Immature natural killer cell (primary cell): ENCODE measurements around the gene SEMA4D. TPM values are rescaled to one million over a fixed set of nuclear protein-coding genes. Genes with fewer than 3 reads are reported as not detected.
A peak's percentile ranks its signal among the peaks of the same experiment; 100 is the strongest.

Experiments used
- DNase-seq, 3 donors: peaks; one replicate each; pipeline ENCODE4 v3.0.0; 2022; ENCODE audit warnings: mixed read lengths in 1 of 3
- H3K27ac Mint-ChIP-seq, 6 donors: one replicate each; pipeline ENCODE4 v1.8.0; 2020; ENCODE audit warnings: mixed read lengths in 6 of 6, mild to moderate bottlenecking in 5 of 6, inconsistent platforms in 4 of 6, moderate library complexity in 3 of 6
- H3K27me3 Mint-ChIP-seq, 3 donors: one replicate each; pipeline ENCODE4 v1.8.0; 2020 to 2021; ENCODE audit warnings: low read depth in 3 of 3, mild to moderate bottlenecking in 3 of 3, mixed read lengths in 3 of 3, moderate library complexity in 3 of 3, inconsistent platforms in 1 of 3
- H3K36me3 Mint-ChIP-seq, 3 donors: one replicate each; pipeline ENCODE4 v1.8.0; 2020; ENCODE audit warnings: mixed read lengths in 3 of 3, inconsistent platforms in 2 of 3, mild to moderate bottlenecking in 2 of 3
- H3K4me1 Mint-ChIP-seq, 2 donors: one replicate each; pipeline ENCODE4 v1.8.0; 2020; ENCODE audit warnings: inconsistent platforms in 2 of 2, mild to moderate bottlenecking in 2 of 2, mixed read lengths in 2 of 2, moderate library complexity in 1 of 2
- H3K4me3 Mint-ChIP-seq, 5 donors: one replicate each; pipeline ENCODE4 v1.8.0; 2020; ENCODE audit warnings: mild to moderate bottlenecking in 5 of 5, mixed read lengths in 5 of 5, inconsistent platforms in 3 of 5, moderate library complexity in 3 of 5
- H3K9me3 Mint-ChIP-seq, 6 donors: one replicate each; pipeline ENCODE4 v1.8.0; 2020; ENCODE audit warnings: mild to moderate bottlenecking in 6 of 6, mixed read lengths in 6 of 6, inconsistent platforms in 4 of 6, moderate library complexity in 3 of 6
- polyA plus RNA-seq, 3 donors: library from polyadenylated mRNA; unstranded; fragments of 300-500 nt; fragmentation: Illumina TruSeq; gene quantifications; one replicate each; pipeline ENCODE4 v1.2.3, GENCODE V29; 2021

The SEMA4D gene
- polyA plus RNA-seq, 3 donors from 2014 or later = 45.8 to 80.6 (median 47.0) TPM

GRCh38 chr9:89318123-89319014, 179.5 kb downstream of the SEMA4D start, which contains the start of gene SECISBP2:
SECISBP2 (plus strand) TSS chr9:89318500; CDS start chr9:89318577, 77 bp downstream.
- H3K27me3 Mint-ChIP-seq = peaks cover 5 to 11% (median 9%) of the 10 kb centered on the region in 3 donors
- peak within 1 kb of the TSS; percentile 96 to 98 (median 97) for H3K27ac Mint-ChIP-seq
- no peaks in the 10 kb centered on the region for H3K9me3 Mint-ChIP-seq
- DNase-seq = peak; percentile 98 to 99 (median 98)
- peak within 1 kb of the TSS; percentile 90 to 95 (median 93) for H3K4me3 Mint-ChIP-seq
- H3K4me1 Mint-ChIP-seq = peaks cover 43 to 81% of the 10 kb centered on the region in 2 donors
- peaks cover 0 to 5% (median 3%) of the 10 kb centered on the region in 3 donors for H3K36me3 Mint-ChIP-seq

GRCh38 chr9:89317282-89317681, 180.6 kb downstream of the SEMA4D start:
- Mint-ChIP-seq H3K36me3 (peaks cover 0 to 5% (median 3%) of the 10 kb centered on the region in 3 donors), H3K4me3 (peak overlapping the region; percentile 57 to 93 (median 92)), H3K27me3 (peaks cover 5 to 11% (median 9%) of the 10 kb centered on the region in 3 donors), H3K27ac (peak overlapping the region; percentile 96 to 98 (median 97)), H3K4me1 (peaks cover 40 to 81% of the 10 kb centered on the region in 2 donors), H3K9me3 (no peaks in the 10 kb centered on the region)
- no peak for DNase-seq

- DNase-seq = no peak
- peaks cover 13 to 21% (median 16%) of the 10 kb centered on the region in 3 donors for H3K27me3 Mint-ChIP-seq
- H3K4me1 Mint-ChIP-seq = peaks cover 42 to 77% of the 10 kb centered on the region in 2 donors
- no peaks in the 10 kb centered on the region for H3K36me3 Mint-ChIP-seq
- no peaks in the 10 kb centered on the region for H3K9me3 Mint-ChIP-seq
- H3K27ac Mint-ChIP-seq = peak overlapping the region in 1 of 6 donors; percentile 49
- H3K4me3 Mint-ChIP-seq = no peak overlapping the region
These were observed 182.4 kb downstream of the SEMA4D start for GRCh38 chr9:89315482-89315881.

GRCh38 chr9:89314955-89315354, 183.0 kb downstream of the SEMA4D start:
- Mint-ChIP-seq H3K4me3 (no peak overlapping the region), H3K27ac (peak overlapping the region in 1 of 6 donors; percentile 32), H3K36me3 (no peaks in the 10 kb centered on the region), H3K27me3 (peaks cover 14 to 25% (median 19%) of the 10 kb centered on the region in 3 donors), H3K4me1 (peaks cover 45 to 77% of the 10 kb centered on the region in 2 donors), H3K9me3 (no peaks in the 10 kb centered on the region)
- DNase-seq = no peak

- Mint-ChIP-seq H3K36me3 (no peaks in the 10 kb centered on the region), H3K9me3 (no peaks in the 10 kb centered on the region), H3K27me3 (peaks cover 11 to 23% (median 22%) of the 10 kb centered on the region in 3 donors), H3K27ac (no peak overlapping the region), H3K4me1 (peaks cover 42 to 73% of the 10 kb centered on the region in 2 donors), H3K4me3 (no peak overlapping the region)
- no peak for DNase-seq
These were observed 184.1 kb downstream of the SEMA4D start for GRCh38 chr9:89313842-89314241.

- peaks cover 10 to 16% (median 15%) of the 10 kb centered on the region in 3 donors for H3K27me3 Mint-ChIP-seq
- H3K9me3 Mint-ChIP-seq = no peaks in the 10 kb centered on the region
- peak overlapping the region; percentile 57 to 98 (median 69) for H3K27ac Mint-ChIP-seq
- H3K4me3 Mint-ChIP-seq = peak overlapping the region; percentile 70 to 94 (median 80)
- H3K36me3 Mint-ChIP-seq = no peaks in the 10 kb centered on the region
- H3K4me1 Mint-ChIP-seq = peaks cover 35 to 59% of the 10 kb centered on the region in 2 donors
- no peak for DNase-seq
These were observed 185.7 kb downstream of the SEMA4D start for GRCh38 chr9:89312222-89312571.

- Mint-ChIP-seq H3K9me3 (no peaks in the 10 kb centered on the region), H3K4me3 (peak overlapping the region; percentile 83 to 98 (median 94)), H3K36me3 (peaks cover 0 to 4% (median 4%) of the 10 kb centered on the region in 3 donors), H3K27ac (peak overlapping the region; percentile 98 to 100 (median 99)), H3K4me1 (peaks cover 34 to 53% of the 10 kb centered on the region in 2 donors), H3K27me3 (peaks cover 10 to 15% (median 13%) of the 10 kb centered on the region in 3 donors)
- DNase-seq = no peak
These were observed 186.3 kb downstream of the SEMA4D start for GRCh38 chr9:89311346-89312221.

Other genes starting within 250 kb of the SEMA4D start
- 10 to 100 TPM; 34.4 to 48.9 (median 45.9) TPM for gene CKS2, start 186.9 kb downstream of the SEMA4D start, polyA plus RNA-seq
- 10 to 100 TPM in 1 of 3 donors, 1 to 10 TPM in 2; 3.9 to 16.4 (median 9.7) TPM for gene SECISBP2, start 179.6 kb downstream of the SEMA4D start, polyA plus RNA-seq
- 1 to 10 TPM in 2 of 3 donors, not detected in 1; 1.6 to 2.3 TPM for gene GADD45G, start 106.9 kb upstream of the SEMA4D start, polyA plus RNA-seq